Activated T-cell treated with anti-CD3 and anti-CD28 coated beads, Interleukin-2, amount 50 U/mL, for 72 hours (primary cell): ENCODE measurements around the gene RASD1. TPM values are rescaled to one million over a fixed set of nuclear protein-coding genes. Genes with fewer than 3 reads are reported as not detected.

Experiments used
- ATAC-seq, 2 donors: fragments of 150-1000 bp; cut with Tn5 transposase; replicated peaks in 1 of 2; 2 replicates each; pipeline ENCODE4 v1.10.0; 2021; ENCODE audit warnings: moderate library complexity in 2 of 2, mild to moderate bottlenecking in 1 of 2
- DNase-seq, 2 donors: peaks; one replicate each; pipeline ENCODE4 v3.0.0; 2021 to 2022; ENCODE audit warnings: mixed read lengths in 1 of 2
- H3K27ac Mint-ChIP-seq: one replicate; pipeline ENCODE4 v1.8.0; 2022; ENCODE audit warnings: mild to moderate bottlenecking, moderate library complexity, mixed read lengths
- H3K27me3 Mint-ChIP-seq: one replicate; pipeline ENCODE4 v1.8.0; 2022; ENCODE audit warnings: low read depth, mixed read lengths
- H3K36me3 Mint-ChIP-seq, 2 donors: one replicate each; pipeline ENCODE4 v1.8.0; 2022; ENCODE audit warnings: mixed read lengths in 2 of 2, mild to moderate bottlenecking in 1 of 2; ENCODE audit not compliant: insufficient read depth in 2 of 2
- H3K4me1 Mint-ChIP-seq: one replicate; pipeline ENCODE4 v1.8.0; 2022; ENCODE audit warnings: low read depth, mixed read lengths
- H3K4me3 Mint-ChIP-seq, 2 donors: one replicate each; pipeline ENCODE4 v1.8.0; 2022; ENCODE audit warnings: mild to moderate bottlenecking in 2 of 2, mixed read lengths in 2 of 2, moderate library complexity in 2 of 2
- H3K9me3 Mint-ChIP-seq, 2 donors: one replicate each; pipeline ENCODE4 v1.8.0; 2022; ENCODE audit warnings: mixed read lengths in 2 of 2
- total RNA-seq, 2 donors: library from RNA; stranded (reverse); gene quantifications; one replicate each; pipeline ENCODE4 v1.2.3, GENCODE V29; 2022

RASD1 gene
- total RNA-seq, 2 donors from 2014 or later: 1.6 to 3.0 TPM

GRCh38 chr17:17520599-17521232, 24.5 kb upstream of the RASD1 start:
- Mint-ChIP-seq H3K27me3 (no peaks in the 10 kb centered on the region), H3K27ac (no peak overlapping the region), H3K9me3 (no peaks in the 10 kb centered on the region), H3K4me1 (no peaks in the 10 kb centered on the region), H3K36me3 (no peaks in the 10 kb centered on the region), H3K4me3 (no peak overlapping the region)
- DNase-seq (no peak), ATAC-seq (no peak)

DNA sequence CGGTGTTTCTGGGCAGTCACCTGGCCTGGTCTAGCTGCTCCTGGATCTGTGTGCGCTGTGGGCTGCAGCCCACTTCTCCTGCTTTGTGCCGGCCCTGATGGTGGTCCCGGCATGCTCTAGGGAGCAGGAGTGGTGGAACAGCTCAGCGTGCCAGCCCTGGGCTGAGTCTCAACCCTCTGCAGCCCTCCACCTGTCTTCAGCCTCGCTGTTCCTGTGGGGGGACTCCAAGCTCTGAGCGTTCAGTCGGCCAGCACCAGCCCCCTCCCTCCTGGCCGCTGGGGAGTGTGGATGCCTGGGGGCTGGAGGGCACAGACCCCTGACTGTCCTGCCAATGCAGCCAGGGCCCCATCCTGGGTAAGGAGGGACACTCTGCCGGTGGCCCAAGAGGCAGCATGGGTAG, 23.7 kb upstream of the RASD1 start:
- Mint-ChIP-seq H3K9me3 (no peaks in the 10 kb centered on the region), H3K27me3 (no peaks in the 10 kb centered on the region), H3K27ac (no peak overlapping the region), H3K4me1 (no peaks in the 10 kb centered on the region), H3K36me3 (no peaks in the 10 kb centered on the region), H3K4me3 (no peak overlapping the region)
- no peak for DNase-seq
- no peak for ATAC-seq

GRCh38 chr17:17518951-17519350, 22.8 kb upstream of the RASD1 start:
- H3K4me3 Mint-ChIP-seq: no peak overlapping the region
- H3K27me3 Mint-ChIP-seq: no peaks in the 10 kb centered on the region
- H3K36me3 Mint-ChIP-seq: no peaks in the 10 kb centered on the region

DNA sequence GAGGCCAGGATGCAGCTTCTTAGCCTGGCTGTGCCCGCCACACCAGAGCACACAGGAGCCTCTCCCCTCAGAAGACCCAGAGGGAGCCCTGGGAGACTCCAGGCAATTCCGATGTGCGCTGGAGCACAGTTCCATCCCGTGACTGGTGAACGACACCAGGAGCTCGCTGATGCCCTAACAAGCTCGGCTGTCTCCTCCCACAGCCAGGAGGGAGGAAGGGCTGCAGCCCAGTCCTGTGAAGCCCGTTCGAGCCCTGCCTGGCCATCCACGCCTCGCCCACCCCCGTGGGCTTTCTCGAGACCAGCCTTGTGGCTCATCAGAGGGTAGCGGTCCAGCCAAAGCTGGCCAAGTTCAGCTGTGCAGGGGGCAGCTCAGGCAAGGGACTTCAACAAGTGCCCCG, 21.8 kb upstream of the RASD1 start:
- Mint-ChIP-seq H3K36me3 (no peaks in the 10 kb centered on the region), H3K27me3 (no peaks in the 10 kb centered on the region), H3K4me1 (no peaks in the 10 kb centered on the region), H3K9me3 (no peaks in the 10 kb centered on the region), H3K27ac (no peak overlapping the region), H3K4me3 (no peak overlapping the region)
- ATAC-seq (no peak), DNase-seq (no peak)

More at GRCh38 chr17:17518951-17519350, 22.8 kb upstream of the RASD1 start:
- ATAC-seq (no peak), DNase-seq (no peak)
- H3K27ac Mint-ChIP-seq: no peak overlapping the region
- no peaks in the 10 kb centered on the region for H3K4me1 Mint-ChIP-seq
- no peaks in the 10 kb centered on the region for H3K9me3 Mint-ChIP-seq

DNA sequence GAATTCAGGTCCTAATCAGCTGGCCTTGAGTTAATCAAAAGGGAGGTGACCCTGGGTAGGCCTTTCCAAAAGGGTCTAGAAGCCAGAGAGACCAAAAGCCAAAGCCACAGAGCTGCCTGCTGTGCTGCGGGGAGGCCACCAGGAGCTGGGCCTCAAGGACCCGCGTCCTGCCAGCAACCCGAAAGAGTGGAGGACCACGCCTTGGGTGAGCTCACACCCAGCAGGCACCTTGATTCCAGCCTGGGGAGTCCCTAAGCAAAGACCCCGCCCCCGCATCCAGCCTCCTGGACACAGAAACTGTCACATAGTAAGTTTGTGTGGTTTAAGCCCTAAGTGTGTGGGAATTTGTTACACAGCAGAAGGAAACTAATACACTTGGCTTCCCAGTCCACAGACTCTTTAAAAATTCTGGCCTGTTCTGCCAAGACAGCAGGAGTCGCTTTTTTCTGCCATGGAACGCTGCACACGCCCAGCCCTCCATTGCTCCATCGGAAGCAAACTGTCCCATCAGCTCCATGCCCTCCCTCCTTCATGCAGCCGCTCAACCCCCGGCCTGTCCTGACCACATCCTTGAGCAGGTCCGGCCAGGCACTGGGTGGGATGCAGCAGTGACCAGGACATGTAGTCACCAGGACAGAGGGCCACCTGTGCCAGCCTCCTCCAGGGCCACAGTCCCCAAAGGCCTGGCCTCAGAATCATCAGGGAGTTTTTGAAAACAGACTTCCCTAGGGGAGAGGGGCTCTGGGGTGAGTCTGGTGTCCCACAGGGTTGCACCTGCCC, 20.9 kb upstream of the RASD1 start:
- Mint-ChIP-seq H3K27me3 (no peaks in the 10 kb centered on the region), H3K4me1 (no peaks in the 10 kb centered on the region), H3K9me3 (no peaks in the 10 kb centered on the region), H3K4me3 (no peak overlapping the region), H3K27ac (no peak overlapping the region), H3K36me3 (no peaks in the 10 kb centered on the region)
- ATAC-seq (no peak), DNase-seq (no peak)

DNA sequence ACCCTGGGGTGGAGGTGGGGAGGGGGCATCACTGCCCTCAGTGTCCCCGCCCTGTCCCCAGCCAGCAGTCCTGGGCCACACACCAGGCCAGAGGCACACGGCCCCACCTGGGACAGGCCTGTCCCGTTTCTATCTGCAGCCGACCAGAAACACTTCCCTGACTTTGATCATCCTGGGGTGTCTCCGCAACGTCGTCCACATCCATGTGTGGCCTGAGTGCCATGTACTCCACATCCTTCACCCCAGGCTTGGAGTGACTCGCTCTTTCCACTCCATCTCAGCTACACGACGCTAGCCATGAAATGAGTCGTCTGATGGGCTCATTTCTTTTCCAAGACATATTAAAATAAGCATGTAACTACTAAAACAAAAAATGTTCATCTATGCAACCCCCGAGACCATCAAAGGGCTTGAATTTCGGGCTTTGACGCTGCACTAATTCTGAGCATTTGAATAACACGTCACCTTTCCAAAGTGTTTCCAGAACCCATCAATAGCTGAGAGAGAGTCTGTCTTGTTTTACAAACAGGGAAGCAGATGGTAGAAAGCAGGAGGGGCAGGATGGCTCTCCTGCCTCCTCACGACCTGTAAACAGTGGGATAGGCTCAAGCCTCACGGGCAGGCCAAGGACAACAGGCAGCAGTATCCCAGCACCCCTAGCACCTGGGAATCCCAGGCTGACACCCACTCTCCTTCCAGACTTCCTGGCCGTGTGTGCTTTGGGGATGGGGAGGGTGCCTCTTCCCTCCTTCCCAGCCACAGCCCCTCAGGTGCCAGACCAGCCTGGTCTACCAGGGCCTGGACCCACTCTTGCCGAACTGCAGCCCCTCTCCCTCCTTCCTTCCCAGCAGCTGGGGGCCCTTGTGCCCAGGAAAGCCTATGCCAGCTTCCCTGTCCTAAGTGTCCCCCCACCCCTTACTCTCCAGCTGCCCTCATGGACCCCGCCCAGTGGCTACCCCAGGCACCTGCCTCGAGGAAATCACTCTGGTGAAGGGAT, 20.0 kb upstream of the RASD1 start:
- Mint-ChIP-seq H3K4me3 (no peak overlapping the region), H3K9me3 (no peaks in the 10 kb centered on the region), H3K27me3 (no peaks in the 10 kb centered on the region), H3K27ac (no peak overlapping the region), H3K4me1 (peaks cover under 1% of the 10 kb centered on the region), H3K36me3 (no peaks in the 10 kb centered on the region)
- ATAC-seq: no peak
- no peak for DNase-seq

DNA sequence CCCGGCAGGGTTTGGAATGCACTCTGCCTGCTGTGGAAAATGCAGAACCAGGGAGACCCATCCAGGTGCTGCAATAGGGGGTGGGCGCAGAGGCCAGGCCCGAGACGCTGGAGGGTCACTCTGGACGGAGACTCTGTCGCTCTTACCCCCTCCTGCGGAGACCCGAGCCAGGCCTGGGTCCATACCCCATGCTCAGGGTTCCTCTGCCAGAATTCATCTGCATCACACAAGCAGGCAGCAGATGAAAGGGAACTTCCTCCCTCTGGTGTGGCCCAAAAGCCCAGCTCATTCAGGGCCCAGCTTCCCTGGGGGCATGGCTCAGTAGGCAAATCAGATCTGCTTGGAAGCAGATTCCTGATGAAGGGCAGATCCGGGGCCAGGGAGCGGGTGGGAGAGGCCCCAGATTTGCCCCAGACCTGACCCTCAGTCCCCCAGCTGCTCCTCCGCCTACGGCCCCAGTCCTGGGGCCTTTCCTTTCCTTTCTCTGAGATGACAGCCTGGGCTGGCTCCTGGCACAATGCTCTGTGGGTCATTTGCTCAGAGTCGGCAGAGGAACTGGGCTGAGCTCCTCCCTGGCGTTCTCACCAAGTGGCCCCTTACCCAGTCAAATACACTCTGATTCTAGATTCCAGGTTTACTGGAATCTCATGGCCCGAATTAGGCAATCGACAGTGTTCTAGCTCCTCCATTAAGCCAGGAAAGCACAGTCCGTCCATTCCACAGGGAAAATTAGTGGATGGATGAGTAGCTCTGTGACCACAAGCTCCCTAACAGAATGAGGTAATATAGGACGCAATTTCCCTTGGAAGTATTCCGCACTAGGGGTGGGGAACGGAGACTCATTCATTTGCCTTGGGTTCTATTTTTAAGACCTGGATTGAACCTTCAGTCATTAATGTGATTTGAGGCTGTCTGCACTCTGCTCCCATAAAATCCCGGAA, 19.1 kb upstream of the RASD1 start:
- H3K9me3 Mint-ChIP-seq: no peaks in the 10 kb centered on the region
- H3K27me3 Mint-ChIP-seq: no peaks in the 10 kb centered on the region
- no peak for ATAC-seq
- no peak for DNase-seq
- H3K27ac Mint-ChIP-seq: no peak overlapping the region
- H3K36me3 Mint-ChIP-seq: no peaks in the 10 kb centered on the region
- H3K4me1 Mint-ChIP-seq: peaks cover 7% of the 10 kb centered on the region
- no peak overlapping the region for H3K4me3 Mint-ChIP-seq

DNA sequence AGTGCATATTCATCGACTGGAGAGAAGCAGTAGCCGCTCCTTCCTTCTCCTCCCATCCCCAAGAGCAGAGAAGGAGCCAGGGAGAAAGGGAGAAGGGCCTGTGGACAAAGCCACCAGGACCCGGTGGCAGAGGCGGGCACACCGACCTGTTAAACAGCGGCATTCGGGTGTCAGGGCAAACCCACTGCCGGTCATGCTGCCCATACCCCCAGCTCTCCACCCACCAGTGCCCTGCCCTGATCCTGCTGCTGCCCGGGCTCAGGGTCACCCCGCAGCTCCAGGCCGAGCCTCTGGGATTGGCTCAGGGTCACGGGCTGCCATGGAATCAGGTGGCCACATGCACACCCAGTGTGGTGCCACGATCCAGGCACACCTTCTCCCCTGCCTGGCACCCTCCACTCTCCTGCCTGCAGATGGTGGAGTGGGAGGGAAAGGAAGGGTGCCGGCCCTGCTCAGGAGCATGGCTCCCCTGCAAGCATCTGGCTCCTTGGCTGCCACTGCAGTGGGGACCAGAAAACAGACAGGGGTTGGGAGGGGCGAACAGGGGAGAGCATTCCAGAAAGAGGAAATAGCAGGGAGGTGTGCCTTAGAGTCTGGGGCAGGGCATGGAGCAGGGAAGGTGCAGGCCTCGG, 18.3 kb upstream of the RASD1 start:
- no peak for ATAC-seq
- H3K4me1 Mint-ChIP-seq: peaks cover 7% of the 10 kb centered on the region

DNA sequence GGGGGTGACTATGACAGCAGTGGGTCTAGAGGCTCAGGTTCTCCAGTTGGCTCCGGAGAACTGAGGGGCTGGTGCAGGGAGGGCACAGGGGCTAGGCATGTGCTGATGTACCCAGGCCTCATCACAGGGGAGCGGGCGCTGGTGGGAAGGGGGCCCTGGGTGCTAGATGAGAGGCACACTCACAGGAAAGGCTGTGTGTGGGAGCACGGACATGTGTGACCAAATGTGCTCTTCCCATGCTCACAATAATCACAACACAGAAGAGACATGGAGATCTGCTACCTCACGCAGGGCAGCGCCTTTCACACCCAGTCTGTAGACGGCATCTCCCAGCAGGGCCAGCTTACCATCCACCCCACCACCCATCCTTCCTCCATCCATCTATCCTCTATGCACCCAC, 17.4 kb upstream of the RASD1 start:
- H3K4me3 Mint-ChIP-seq: no peak overlapping the region
- peaks cover 7% of the 10 kb centered on the region for H3K4me1 Mint-ChIP-seq
- no peak for DNase-seq
- no peak for ATAC-seq
- no peaks in the 10 kb centered on the region for H3K36me3 Mint-ChIP-seq
- H3K9me3 Mint-ChIP-seq: no peaks in the 10 kb centered on the region
- H3K27me3 Mint-ChIP-seq: no peaks in the 10 kb centered on the region
- no peak overlapping the region for H3K27ac Mint-ChIP-seq

More for the DNA sequence above, 18.3 kb upstream of the RASD1 start:
- no peaks in the 10 kb centered on the region for H3K27me3 Mint-ChIP-seq
- no peak overlapping the region for H3K4me3 Mint-ChIP-seq
- H3K36me3 Mint-ChIP-seq: no peaks in the 10 kb centered on the region
- DNase-seq: no peak
- H3K27ac Mint-ChIP-seq: no peak overlapping the region
- no peaks in the 10 kb centered on the region for H3K9me3 Mint-ChIP-seq

- ATAC-seq: no peak
- H3K27ac Mint-ChIP-seq: no peak overlapping the region
- no peaks in the 10 kb centered on the region for H3K27me3 Mint-ChIP-seq
- peaks cover 7% of the 10 kb centered on the region for H3K4me1 Mint-ChIP-seq
- no peak overlapping the region for H3K4me3 Mint-ChIP-seq
- DNase-seq: no peak
- H3K9me3 Mint-ChIP-seq: no peaks in the 10 kb centered on the region
- no peaks in the 10 kb centered on the region for H3K36me3 Mint-ChIP-seq
Measured at GRCh38 chr17:17512866-17513265, 16.7 kb upstream of the RASD1 start.

DNA sequence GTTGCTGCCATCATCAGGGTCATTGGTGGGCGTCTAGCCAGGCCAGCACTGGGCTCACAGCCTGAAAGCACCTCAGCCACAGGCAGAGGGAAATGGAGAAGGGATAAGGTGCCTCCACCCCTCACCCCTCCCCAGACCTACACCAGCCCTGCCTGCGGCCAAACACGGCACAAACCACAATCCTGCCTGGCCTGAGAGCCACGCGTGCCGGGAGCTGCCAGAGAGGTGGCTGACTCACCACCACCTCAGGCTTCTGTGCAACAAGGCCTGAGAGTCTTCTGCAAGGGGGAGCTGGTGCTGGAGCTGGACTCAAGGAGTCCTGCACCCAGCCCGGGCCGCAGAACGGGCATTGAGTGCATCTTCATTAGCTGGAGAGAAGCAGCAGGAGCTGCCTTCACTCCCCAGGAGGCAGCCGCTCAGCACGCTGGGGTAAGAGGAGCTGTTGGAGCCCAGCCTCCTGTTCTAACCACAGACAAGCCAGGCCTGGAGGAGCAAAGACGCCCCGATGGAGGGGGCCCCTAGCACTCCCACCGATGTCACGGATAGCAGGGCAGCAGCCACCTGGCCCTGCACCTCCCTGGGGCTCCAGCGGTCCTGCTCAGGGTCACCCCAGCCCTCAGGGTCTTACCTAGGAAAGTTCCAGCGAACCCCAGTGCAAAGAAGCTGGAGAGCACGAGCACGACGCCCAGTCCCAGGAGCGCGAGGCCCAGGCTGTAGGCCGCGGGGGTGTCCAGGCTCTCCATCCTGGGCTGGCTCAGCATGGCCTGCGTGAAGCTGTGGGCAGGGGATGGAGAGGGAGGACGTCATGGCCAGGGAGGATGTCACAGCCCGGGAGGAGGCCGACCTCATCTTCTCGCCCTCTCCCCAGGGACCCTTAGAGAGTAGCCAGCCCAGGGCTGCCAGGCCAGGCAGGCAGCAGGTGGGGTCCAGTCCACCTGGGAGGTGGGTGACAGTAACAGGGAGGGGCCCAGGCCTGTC, 16.0 kb upstream of the RASD1 start:
- no peaks in the 10 kb centered on the region for H3K36me3 Mint-ChIP-seq
- no peak overlapping the region for H3K27ac Mint-ChIP-seq
- H3K9me3 Mint-ChIP-seq: no peaks in the 10 kb centered on the region
- no peaks in the 10 kb centered on the region for H3K27me3 Mint-ChIP-seq
- ATAC-seq (no peak), DNase-seq (no peak)
- H3K4me1 Mint-ChIP-seq: peaks cover 7% of the 10 kb centered on the region
- no peak overlapping the region for H3K4me3 Mint-ChIP-seq
